AML-193 (cell line): ENCODE data around the gene SCN1B.
A peak's percentile ranks its signal among the peaks of the same experiment; 100 is the strongest.
"Not testable (repeated sequence)": the region's sequence is repeated elsewhere in the genome, so short reads cannot be mapped to it uniquely, and the experiment has no call there.

Experiments used
- DNase-seq, 2 experiments: peaks; one replicate each; lab custom pipeline; 2025; lab: John Stamatoyannopoulos, UW

SCN1B gene

GRCh38 chr19:35000647-35001501 lies 29.4 kb upstream of the SCN1B start:
- peak in 1 of 2 experiments; percentile 26 for DNase-seq

- DNase-seq: no peak
Measured at GRCh38 chr19:35002037-35002535, 28.2 kb upstream of the SCN1B start.

GRCh38 chr19:35004517-35005255 lies 25.6 kb upstream of the SCN1B start:
- no peak for DNase-seq

GRCh38 chr19:35005256-35005977 lies 24.9 kb upstream of the SCN1B start:
- DNase-seq: no peak

- not testable (repeated sequence) for DNase-seq
Measured at GRCh38 chr19:35006007-35006341, 24.3 kb upstream of the SCN1B start.

GRCh38 chr19:35006342-35006998 lies 23.8 kb upstream of the SCN1B start:
- no peak for DNase-seq

GRCh38 chr19:35006999-35007365 lies 23.3 kb upstream of the SCN1B start:
- DNase-seq: no peak

- not testable (repeated sequence) for DNase-seq
Measured at GRCh38 chr19:35007427-35007826, 22.8 kb upstream of the SCN1B start.

- DNase-seq: no peak
Measured at GRCh38 chr19:35008891-35009341, 21.4 kb upstream of the SCN1B start.

GRCh38 chr19:35009424-35010415 lies 20.6 kb upstream of the SCN1B start:
- no peak for DNase-seq

GRCh38 chr19:35011091-35011689 lies 19.1 kb upstream of the SCN1B start:
- DNase-seq: no peak

- DNase-seq: no peak
Measured at GRCh38 chr19:35011737-35012682, 18.3 kb upstream of the SCN1B start.

GRCh38 chr19:35013041-35013819 lies 17.0 kb upstream of the SCN1B start:
- no peak for DNase-seq

GRCh38 chr19:35013820-35014754 lies 16.2 kb upstream of the SCN1B start:
- peak; percentile 86 to 87 for DNase-seq

- not testable (repeated sequence) for DNase-seq
Measured at GRCh38 chr19:35014774-35015173, 15.5 kb upstream of the SCN1B start.

GRCh38 chr19:35015270-35015953 lies 14.9 kb upstream of the SCN1B start:
- no peak for DNase-seq
